ENCODE results near the gene UBE2E3.
A peak's percentile ranks its signal among the peaks of the same experiment; 100 is the strongest.

UBE2E3 gene

DNA sequence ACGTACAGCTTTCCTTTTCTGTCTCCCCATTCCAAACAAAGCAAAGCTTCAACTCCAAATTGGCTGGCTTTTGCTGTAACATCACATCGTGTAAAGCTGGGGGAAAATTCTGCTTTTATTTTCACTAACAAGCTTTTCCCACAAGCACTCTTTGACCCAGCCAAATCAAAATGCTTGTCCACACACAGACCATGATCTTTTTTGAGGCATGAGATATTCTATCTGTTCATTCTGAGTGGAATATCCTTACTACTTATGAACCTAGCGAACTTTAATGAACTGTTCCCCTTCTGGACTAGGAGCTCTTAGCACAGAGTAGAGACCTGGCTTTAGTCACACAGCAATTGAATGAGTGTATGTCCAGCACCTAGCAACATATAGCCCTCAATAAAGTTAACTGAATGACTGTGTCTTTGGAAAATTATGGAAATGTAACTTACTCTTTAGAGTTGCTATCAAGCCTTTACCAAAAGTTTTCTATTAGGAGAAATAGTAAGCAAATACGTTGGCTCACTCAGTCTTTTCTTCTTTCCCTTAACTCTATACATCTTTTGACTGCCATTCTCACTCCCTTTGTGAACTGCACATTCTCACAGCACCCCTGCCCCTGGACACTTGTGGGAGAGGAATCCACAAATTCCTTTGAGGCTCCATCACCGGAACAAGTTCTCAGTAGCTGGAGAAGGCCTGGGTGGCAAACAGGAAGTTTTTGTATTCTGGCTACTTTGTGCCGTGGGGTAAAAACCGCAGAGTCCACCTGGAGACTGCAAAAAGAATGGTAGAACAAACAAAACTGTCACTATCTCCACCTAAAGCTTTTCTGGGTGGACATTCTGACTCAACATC, 1.3 kb upstream of the UBE2E3 start:
- H3K4me1 ChIP-seq (ENCODE audit: control insufficient read depth, insufficient read depth, low read length), result peaks cover 31% of the 10 kb centered on the region
- peak overlapping the region; percentile 62; the same call in 1 of the 2 replicates for H3K4me3 ChIP-seq (ENCODE audit: low read depth, low read length)
- no peaks in the 10 kb centered on the region for H3K27me3 ChIP-seq (ENCODE audit: control insufficient read depth, insufficient read depth, low read length)
- no peaks in the 10 kb centered on the region for H3K9me3 ChIP-seq (ENCODE audit: control insufficient read depth, insufficient read depth, low read depth, low read length)
- H3K36me3 ChIP-seq (ENCODE audit: control insufficient read depth, insufficient read depth, low read length), result peaks cover 8% of the 10 kb centered on the region; the same call in 1 of the 2 replicates
- peak overlapping the region; percentile 73 for H3K9ac ChIP-seq (ENCODE audit: low read length)
- no peak overlapping the region for H3K27ac ChIP-seq (ENCODE audit: low read depth, low read length)

DNA sequence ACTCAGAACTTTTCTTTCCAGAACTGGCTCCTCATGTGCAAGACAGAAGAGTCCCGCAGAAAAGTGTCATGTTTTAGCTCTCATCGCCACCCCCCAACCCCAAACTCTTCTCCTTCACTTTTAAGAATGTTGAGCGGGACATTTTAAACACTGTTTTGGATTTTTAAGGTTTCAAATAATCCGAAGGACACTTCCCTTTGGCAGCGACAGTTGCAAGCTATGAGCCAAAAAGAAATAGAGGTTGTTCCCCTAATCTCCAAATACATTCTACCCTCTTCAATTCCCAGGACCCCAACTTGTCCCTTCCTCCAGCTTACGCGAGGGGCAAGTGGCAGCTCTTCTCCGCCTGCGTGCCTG, 678 bp upstream of the UBE2E3 start:
- Histone ChIP-seq H3K9me3 (ENCODE audit: control insufficient read depth, insufficient read depth, low read depth, low read length) (no peaks in the 10 kb centered on the region), H3K4me3 (ENCODE audit: low read depth, low read length) (peak overlapping the region; percentile 62), H3K27me3 (ENCODE audit: control insufficient read depth, insufficient read depth, low read length) (no peaks in the 10 kb centered on the region), H3K36me3 (ENCODE audit: control insufficient read depth, insufficient read depth, low read length) (peaks cover 8% of the 10 kb centered on the region; the same call in 1 of the 2 replicates), H3K4me1 (ENCODE audit: control insufficient read depth, insufficient read depth, low read length) (peaks cover 37% of the 10 kb centered on the region), H3K9ac (ENCODE audit: low read length) (peak overlapping the region; percentile 73), H3K27ac (ENCODE audit: low read depth, low read length) (peak overlapping the region; percentile 81; the same call in 1 of the 2 replicates)

DNA sequence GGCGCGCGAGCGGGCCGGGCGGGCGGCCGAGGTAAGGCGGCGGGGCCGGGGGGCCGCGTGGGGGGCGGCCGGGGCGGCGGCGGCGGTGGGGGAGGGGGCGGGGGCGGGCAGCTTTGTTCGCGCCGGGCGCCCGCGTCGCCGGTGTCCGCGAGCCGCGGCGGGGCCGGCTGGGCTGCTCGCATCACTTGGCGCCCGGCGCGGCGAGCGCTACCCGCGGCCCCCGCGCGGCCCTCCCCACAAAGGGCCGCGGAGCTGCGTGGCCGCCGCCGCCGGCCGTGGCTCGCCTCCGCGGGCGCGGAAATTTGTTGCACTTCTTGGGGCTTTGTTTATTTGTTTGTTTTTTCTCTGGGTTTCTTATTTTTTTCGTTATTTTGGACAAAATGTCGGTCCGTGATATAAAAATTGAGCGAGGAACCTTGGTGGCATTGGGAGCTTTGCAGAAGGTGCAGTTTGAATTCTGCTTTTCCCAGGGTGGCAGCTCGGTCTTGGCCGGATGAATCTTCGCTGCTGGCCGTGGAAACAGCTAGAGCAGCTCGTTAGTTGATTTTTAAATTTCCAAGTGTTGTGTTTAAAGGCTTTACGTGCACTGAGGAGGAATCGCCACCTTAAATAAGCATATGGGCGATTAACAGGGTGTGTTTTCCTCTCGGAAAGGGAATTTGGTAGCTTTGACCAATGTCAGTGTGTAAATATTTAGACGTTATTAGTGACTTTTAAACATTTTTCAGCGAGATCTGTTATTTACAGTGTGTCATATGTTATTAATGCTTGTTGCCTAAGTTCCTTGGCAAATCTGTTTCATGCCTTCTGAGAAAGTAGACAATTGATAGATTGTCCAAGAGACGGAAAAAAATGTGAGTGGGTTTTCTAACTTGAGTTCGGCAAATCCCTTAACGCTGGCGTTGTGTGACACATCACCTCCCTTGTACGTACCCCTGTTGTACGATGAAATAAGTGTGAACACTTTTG, 822 bp downstream of the UBE2E3 start:
- H3K36me3 ChIP-seq (ENCODE audit: control insufficient read depth, insufficient read depth, low read length), result peaks cover 12% of the 10 kb centered on the region; the same call in 1 of the 2 replicates
- H3K9ac ChIP-seq (ENCODE audit: low read length), result peak overlapping the region; percentile 91
- H3K27ac ChIP-seq (ENCODE audit: low read depth, low read length), result peak overlapping the region; percentile 65; the same call in 1 of the 2 replicates
- peaks cover 51% of the 10 kb centered on the region for H3K4me1 ChIP-seq (ENCODE audit: control insufficient read depth, insufficient read depth, low read length)
- no peaks in the 10 kb centered on the region for H3K9me3 ChIP-seq (ENCODE audit: control insufficient read depth, insufficient read depth, low read depth, low read length)
- H3K27me3 ChIP-seq (ENCODE audit: control insufficient read depth, insufficient read depth, low read length), result no peaks in the 10 kb centered on the region
- peak overlapping the region; percentile 93 for H3K4me3 ChIP-seq (ENCODE audit: low read depth, low read length)

DNA sequence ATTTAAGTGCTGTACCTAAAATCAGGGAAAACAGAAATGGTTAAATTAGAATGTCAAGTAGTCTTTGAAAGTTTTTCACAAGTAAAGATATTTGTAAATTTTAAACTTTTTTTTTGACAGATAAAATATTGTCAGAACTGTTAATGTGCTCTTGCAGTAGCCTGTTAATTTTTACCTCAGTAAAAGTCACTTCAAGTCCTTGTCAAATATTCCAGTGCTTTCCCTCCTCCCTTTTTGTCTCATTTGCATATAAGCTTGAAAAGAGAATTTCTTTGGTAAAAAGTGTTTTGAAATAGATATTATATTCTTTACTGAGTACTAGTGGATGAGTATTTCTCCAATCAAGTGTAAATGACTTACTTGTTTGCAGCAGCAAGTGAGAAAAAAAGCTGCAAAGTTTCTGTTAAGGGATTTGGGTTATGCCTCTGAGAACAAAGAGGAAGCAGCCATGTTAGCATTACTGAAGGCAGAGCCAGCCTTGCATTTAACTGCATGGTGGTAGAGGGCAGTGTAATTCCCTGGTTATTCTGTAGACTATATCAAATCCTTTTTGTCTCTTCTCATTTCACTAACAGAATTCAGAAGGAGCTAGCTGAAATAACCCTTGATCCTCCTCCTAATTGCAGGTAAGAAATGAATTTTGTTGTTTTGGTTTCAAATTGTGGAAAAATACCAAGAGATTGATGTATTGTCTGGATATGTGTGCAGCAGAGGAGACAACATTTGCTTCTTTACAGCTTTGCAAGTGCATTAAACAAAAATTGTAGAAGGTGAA, 3.2 kb downstream of the UBE2E3 start:
- Histone ChIP-seq H3K27me3 (ENCODE audit: control insufficient read depth, insufficient read depth, low read length) (no peaks in the 10 kb centered on the region), H3K4me3 (ENCODE audit: low read depth, low read length) (peak overlapping the region; percentile 46), H3K36me3 (ENCODE audit: control insufficient read depth, insufficient read depth, low read length) (peaks cover 12% of the 10 kb centered on the region; the same call in 1 of the 2 replicates), H3K4me1 (ENCODE audit: control insufficient read depth, insufficient read depth, low read length) (peaks cover 65% of the 10 kb centered on the region), H3K27ac (ENCODE audit: low read depth, low read length) (peak overlapping the region; percentile 94), H3K9me3 (ENCODE audit: control insufficient read depth, insufficient read depth, low read depth, low read length) (no peaks in the 10 kb centered on the region), H3K9ac (ENCODE audit: low read length) (peak overlapping the region; percentile 36)

DNA sequence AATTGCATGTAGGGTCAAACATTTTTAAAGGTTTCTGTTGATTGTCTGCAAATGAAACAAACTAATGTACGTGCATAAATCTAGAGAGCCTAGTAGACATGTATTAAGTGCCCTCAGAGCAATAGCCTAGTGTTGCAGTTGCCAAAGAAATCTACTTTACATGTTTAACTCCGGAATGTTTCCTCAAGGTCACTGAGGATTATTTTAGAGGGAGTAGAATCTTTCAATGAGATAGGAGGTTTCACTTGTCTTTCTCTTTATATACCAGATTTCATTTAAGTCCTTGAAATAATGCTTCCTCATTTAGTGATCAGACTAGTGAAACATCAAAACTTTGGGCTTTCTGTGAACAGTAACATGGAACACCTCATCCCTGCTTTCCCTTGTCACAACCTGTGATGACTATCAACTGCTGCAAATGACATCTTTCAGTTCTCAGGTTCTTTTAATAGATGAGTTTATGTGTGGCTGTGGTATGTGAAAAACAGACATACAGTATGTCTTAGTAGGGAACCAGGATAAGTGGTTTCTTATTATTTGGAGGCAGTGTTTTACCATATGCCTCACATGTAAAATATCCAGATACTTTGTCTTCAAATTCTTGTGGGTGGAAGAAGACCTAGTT, 5.5 kb downstream of the UBE2E3 start:
- Histone ChIP-seq H3K4me1 (ENCODE audit: control insufficient read depth, insufficient read depth, low read length) (peaks cover 54% of the 10 kb centered on the region), H3K9ac (ENCODE audit: low read length) (no peak overlapping the region), H3K27me3 (ENCODE audit: control insufficient read depth, insufficient read depth, low read length) (no peaks in the 10 kb centered on the region), H3K9me3 (ENCODE audit: control insufficient read depth, insufficient read depth, low read depth, low read length) (no peaks in the 10 kb centered on the region), H3K27ac (ENCODE audit: low read depth, low read length) (no peak overlapping the region), H3K4me3 (ENCODE audit: low read depth, low read length) (no peak overlapping the region), H3K36me3 (ENCODE audit: control insufficient read depth, insufficient read depth, low read length) (peaks cover 16% of the 10 kb centered on the region)

DNA sequence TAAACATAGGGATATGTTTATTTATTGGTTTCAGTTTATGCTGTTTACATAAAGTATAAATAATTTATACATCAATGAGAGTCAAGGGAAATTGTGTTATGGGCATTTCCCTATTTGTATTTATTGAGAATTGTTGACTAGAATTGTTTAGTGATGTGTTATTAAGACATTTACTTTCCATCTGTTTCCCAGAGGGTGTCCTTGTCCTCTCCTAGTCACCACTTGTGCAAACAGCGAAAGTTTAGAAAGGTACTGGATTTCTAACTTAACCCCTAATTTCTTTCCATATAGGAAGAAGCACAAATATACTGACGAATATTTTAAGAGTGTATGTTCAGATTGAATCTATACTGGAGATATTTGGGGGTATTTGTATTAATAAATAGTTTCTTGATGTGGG, 6.7 kb downstream of the UBE2E3 start:
- Histone ChIP-seq H3K4me3 (ENCODE audit: low read depth, low read length) (no peak overlapping the region), H3K27ac (ENCODE audit: low read depth, low read length) (no peak overlapping the region), H3K4me1 (ENCODE audit: control insufficient read depth, insufficient read depth, low read length) (peaks cover 54% of the 10 kb centered on the region), H3K9me3 (ENCODE audit: control insufficient read depth, insufficient read depth, low read depth, low read length) (no peaks in the 10 kb centered on the region), H3K9ac (ENCODE audit: low read length) (no peak overlapping the region), H3K27me3 (ENCODE audit: control insufficient read depth, insufficient read depth, low read length) (no peaks in the 10 kb centered on the region), H3K36me3 (ENCODE audit: control insufficient read depth, insufficient read depth, low read length) (peaks cover 16% of the 10 kb centered on the region)

DNA sequence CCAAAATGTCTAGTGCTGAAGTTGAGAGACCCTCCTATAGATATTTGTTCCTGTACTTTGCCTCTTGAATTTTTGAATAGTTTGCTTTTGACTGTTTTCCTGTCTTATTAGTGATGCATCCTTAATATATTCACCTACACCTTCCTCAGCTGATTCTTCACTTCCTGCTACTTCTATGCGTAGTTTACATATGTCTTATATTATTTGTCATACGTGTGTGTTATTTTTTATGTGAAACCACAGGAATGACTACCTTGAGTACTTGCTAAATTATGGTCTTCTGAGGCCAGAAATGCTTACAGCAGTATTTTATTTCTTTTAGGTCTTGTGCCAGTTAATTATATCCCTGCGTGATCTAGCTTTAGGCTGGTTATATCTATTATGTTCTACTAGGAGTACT, 9.9 kb downstream of the UBE2E3 start:
- H3K4me3 ChIP-seq (ENCODE audit: low read depth, low read length), result no peak overlapping the region
- peaks cover 23% of the 10 kb centered on the region for H3K4me1 ChIP-seq (ENCODE audit: control insufficient read depth, insufficient read depth, low read length)
- no peaks in the 10 kb centered on the region for H3K9me3 ChIP-seq (ENCODE audit: control insufficient read depth, insufficient read depth, low read depth, low read length)
- no peaks in the 10 kb centered on the region for H3K27me3 ChIP-seq (ENCODE audit: control insufficient read depth, insufficient read depth, low read length)
- H3K27ac ChIP-seq (ENCODE audit: low read depth, low read length), result no peak overlapping the region
- no peak overlapping the region for H3K9ac ChIP-seq (ENCODE audit: low read length)
- H3K36me3 ChIP-seq (ENCODE audit: control insufficient read depth, insufficient read depth, low read length), result peaks cover 4% of the 10 kb centered on the region; the same call in 1 of the 2 replicates

DNA sequence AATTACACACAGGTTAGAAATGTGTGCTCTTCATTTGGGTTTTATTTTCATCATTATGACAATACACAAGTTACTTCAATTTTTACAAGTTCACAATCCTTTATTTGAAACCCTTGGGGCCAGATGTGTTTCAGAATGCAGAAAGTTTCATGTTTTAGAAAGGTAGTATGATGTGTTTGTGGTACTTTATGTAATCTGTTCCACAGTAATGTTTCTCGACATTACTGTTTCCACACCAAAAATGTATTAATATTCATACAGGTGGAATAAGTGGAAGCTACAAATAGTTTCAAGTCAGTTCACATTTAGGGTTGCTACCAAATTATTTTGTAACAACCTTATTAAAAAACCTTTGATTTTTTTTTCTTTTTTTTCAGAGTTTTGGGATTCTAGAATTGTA, 10.4 kb downstream of the UBE2E3 start:
- H3K4me1 ChIP-seq (ENCODE audit: control insufficient read depth, insufficient read depth, low read length), result peaks cover 19% of the 10 kb centered on the region
- no peak overlapping the region for H3K27ac ChIP-seq (ENCODE audit: low read depth, low read length)
- H3K4me3 ChIP-seq (ENCODE audit: low read depth, low read length), result no peak overlapping the region
- no peaks in the 10 kb centered on the region for H3K27me3 ChIP-seq (ENCODE audit: control insufficient read depth, insufficient read depth, low read length)
- no peak overlapping the region for H3K9ac ChIP-seq (ENCODE audit: low read length)
- H3K9me3 ChIP-seq (ENCODE audit: control insufficient read depth, insufficient read depth, low read depth, low read length), result no peaks in the 10 kb centered on the region
- peaks cover 4% of the 10 kb centered on the region; the same call in 1 of the 2 replicates for H3K36me3 ChIP-seq (ENCODE audit: control insufficient read depth, insufficient read depth, low read length)

DNA sequence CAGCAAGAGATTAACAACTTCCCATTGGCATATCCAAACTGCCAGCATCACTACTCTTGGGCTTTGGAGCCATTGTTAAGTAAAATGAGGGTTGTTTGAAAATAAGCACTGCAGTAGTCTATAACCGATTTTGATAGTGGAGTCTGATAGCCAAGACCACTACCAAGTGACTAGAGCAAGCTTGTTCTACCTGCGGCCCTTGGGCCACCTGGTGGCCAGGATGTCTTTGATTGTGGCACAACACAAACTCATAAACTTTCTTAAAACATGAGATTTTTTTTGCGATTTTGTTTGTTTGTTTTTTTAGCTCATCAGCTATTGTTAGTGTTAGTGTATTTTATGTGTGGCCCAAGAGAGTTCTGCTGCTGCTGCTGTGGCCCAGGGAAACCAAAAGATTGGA, 11.0 kb downstream of the UBE2E3 start:
- H3K36me3 ChIP-seq (ENCODE audit: control insufficient read depth, insufficient read depth, low read length), result peaks cover 4% of the 10 kb centered on the region; the same call in 1 of the 2 replicates
- H3K9me3 ChIP-seq (ENCODE audit: control insufficient read depth, insufficient read depth, low read depth, low read length), result no peaks in the 10 kb centered on the region
- H3K4me3 ChIP-seq (ENCODE audit: low read depth, low read length), result no peak overlapping the region
- peaks cover 15% of the 10 kb centered on the region for H3K4me1 ChIP-seq (ENCODE audit: control insufficient read depth, insufficient read depth, low read length)
- no peak overlapping the region for H3K27ac ChIP-seq (ENCODE audit: low read depth, low read length)
- no peaks in the 10 kb centered on the region for H3K27me3 ChIP-seq (ENCODE audit: control insufficient read depth, insufficient read depth, low read length)
- no peak overlapping the region for H3K9ac ChIP-seq (ENCODE audit: low read length)

DNA sequence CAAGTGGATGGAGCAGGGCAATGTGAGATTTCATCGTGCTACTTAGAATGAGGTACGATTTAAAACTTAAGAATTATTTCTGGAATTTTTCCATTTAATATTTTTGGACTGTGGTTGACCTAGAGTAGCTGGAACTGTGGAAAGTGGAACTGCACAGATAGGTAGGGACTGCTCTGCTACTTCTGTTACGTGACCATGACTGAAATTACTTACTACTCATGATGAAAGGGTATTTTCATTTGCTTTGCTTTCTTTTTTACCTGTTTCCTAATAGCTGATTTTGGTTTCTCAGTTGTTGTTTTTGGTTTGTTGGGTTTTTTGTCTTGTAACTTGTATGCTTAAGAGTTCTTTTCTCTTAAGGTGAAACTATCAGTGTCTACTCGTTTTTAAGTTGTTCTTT, 11.4 kb downstream of the UBE2E3 start:
- Histone ChIP-seq H3K27me3 (ENCODE audit: control insufficient read depth, insufficient read depth, low read length) (no peaks in the 10 kb centered on the region), H3K9me3 (ENCODE audit: control insufficient read depth, insufficient read depth, low read depth, low read length) (no peaks in the 10 kb centered on the region), H3K4me1 (ENCODE audit: control insufficient read depth, insufficient read depth, low read length) (peaks cover 17% of the 10 kb centered on the region), H3K27ac (ENCODE audit: low read depth, low read length) (no peak overlapping the region), H3K4me3 (ENCODE audit: low read depth, low read length) (no peak overlapping the region), H3K9ac (ENCODE audit: low read length) (no peak overlapping the region), H3K36me3 (ENCODE audit: control insufficient read depth, insufficient read depth, low read length) (peaks cover 4% of the 10 kb centered on the region; the same call in 1 of the 2 replicates)
